K562 (cell line): ENCODE data around the gene SLC20A1. TPM values are rescaled to one million over a fixed set of nuclear protein-coding genes. Genes with fewer than 3 reads are reported as not detected.

Source experiments
- ATAC-seq: fragments of 200-7000 bp; cut with Tn5 transposase; 3 replicates; pipeline ENCODE4 v1.9.1; 2020; ENCODE audit warnings: moderate library complexity
- BruUV-seq: library from RNA; stranded (reverse); fragments of 400-500 nt; replicated peaks from 2 replicates; lab custom pipeline; 2021; lab: Mats Ljungman, UMichigan
- CTCF ChIA-PET: fragments of 300-600 bp; formaldehyde crosslinking; extraction: SDS; loops from one replicate; lab custom pipeline; 2021; ENCODE audit warnings: low intra/inter-chr PET ratio; lab: Yijun Ruan, JAX
- POLR2A ChIA-PET: fragments of 300-600, 350-650 bp; sonication (Branson Sonifier 250); formaldehyde crosslinking; extraction: SDS; loops from one replicate; lab custom pipeline; 2021; ENCODE audit warnings: antibody characterized with exemption, inconsistent platforms; lab: Yijun Ruan, JAX
- DNase-seq, 4 experiments: peaks; one replicate each; pipeline versions ENCODE4 v3.0.0 to v3.0.0-alpha.2; 2011 to 2018; ENCODE audit warnings: low spot score in 3 of 4, mixed read lengths in 3 of 4; ENCODE audit errors: extremely low read depth in 1 of 4
- FAIRE-seq: peaks from 2 replicates; lab custom pipeline; 2011; peaks lifted over from hg19 to GRCh38; lab: Jason Lieb, UNC
- H2AFZ ChIP-seq: 2 replicates; pipeline ENCODE4 v1.6.0; 2011; ENCODE audit warnings: low read depth, low read length, control low read depth, inconsistent platforms
- H3K27ac ChIP-seq: fragments of 200-600 bp; 3 replicates; pipeline ENCODE4 v1.8.0; 2011; ENCODE audit warnings: low read depth, mild to moderate bottlenecking, control low read depth, inconsistent platforms, low read length, moderate library complexity, mixed read lengths; ENCODE audit errors: extremely low read depth
- H3K27me3 ChIP-seq, 2 experiments: fragments of 300-600 bp in 1 of 2; 2 replicates in 1 of 2; 3 replicates in 1 of 2; pipeline versions ENCODE4 v1.6.0 to v1.8.0; 2011; ENCODE audit warnings: inconsistent platforms in 2 of 2, low read length in 2 of 2, mild to moderate bottlenecking in 1 of 2, mixed read lengths in 1 of 2, moderate library complexity in 1 of 2; ENCODE audit not compliant: control insufficient read depth in 2 of 2, insufficient read depth in 2 of 2
- H3K36me3 ChIP-seq: fragments of 300-600 bp; 3 replicates; pipeline ENCODE4 v1.8.0; 2011; ENCODE audit warnings: mild to moderate bottlenecking, low read length, inconsistent platforms; ENCODE audit not compliant: control insufficient read depth, insufficient read depth
- H3K4me1 ChIP-seq, 2 experiments: fragments of 200-600 bp in 1 of 2; replicated peaks in 1 of 2; 2 replicates in 1 of 2; 3 replicates in 1 of 2; pipeline versions ENCODE4 v1.5.1 to v1.8.0; 2011; ENCODE audit warnings: inconsistent platforms in 2 of 2, low read length in 2 of 2, mild to moderate bottlenecking in 1 of 2, mixed read lengths in 1 of 2, moderate library complexity in 1 of 2; ENCODE audit not compliant: control insufficient read depth in 2 of 2, insufficient read depth in 2 of 2
- H3K4me2 ChIP-seq: 2 replicates; pipeline ENCODE4 v1.6.1; 2011; ENCODE audit warnings: low read length, control low read depth, inconsistent platforms, mixed read lengths; ENCODE audit not compliant: insufficient read depth
- H3K4me3 ChIP-seq: fragments of 200-600 bp; sonication (generic), shearing (Covaris generic); 2 replicates; pipeline ENCODE4 v1.5.1; 2016; ENCODE audit warnings: control low read depth, inconsistent platforms
- H3K79me2 ChIP-seq: fragments of 200-600 bp; 3 replicates; pipeline ENCODE4 v1.8.0; 2011; ENCODE audit warnings: low read length, inconsistent platforms; ENCODE audit not compliant: control insufficient read depth, insufficient read depth
- H3K9ac ChIP-seq, 2 experiments: 2 replicates each; pipeline versions ENCODE4 v1.6.0 to v1.6.1; 2011; ENCODE audit warnings: low read depth in 2 of 2, low read length in 2 of 2, control low read depth in 1 of 2, inconsistent platforms in 1 of 2, mild to moderate bottlenecking in 1 of 2, mixed read lengths in 1 of 2; ENCODE audit not compliant: insufficient read depth in 1 of 2
- H3K9me1 ChIP-seq: one replicate; pipeline ENCODE4 v1.6.0; 2011; ENCODE audit warnings: inconsistent platforms, mild to moderate bottlenecking, low read length, moderate library complexity; ENCODE audit not compliant: control insufficient read depth, insufficient read depth
- H3K9me3 ChIP-seq: replicated peaks from 2 replicates; pipeline ENCODE4 v1.5.1; 2011; ENCODE audit warnings: low read depth, low read length, inconsistent platforms; ENCODE audit not compliant: control insufficient read depth, insufficient read depth
- H4K20me1 ChIP-seq: replicated peaks from 2 replicates; pipeline ENCODE4 v1.6.1; 2011; ENCODE audit warnings: low read length, inconsistent platforms, mixed read lengths; ENCODE audit not compliant: control insufficient read depth, insufficient read depth
- ARHGAP35 ChIP-seq: fragments of 450-650 bp; IDR thresholded peaks from 2 replicates; pipeline ENCODE4 v1.6.1; 2018; ENCODE audit not compliant: partially characterized antibody
- ARID1B ChIP-seq: fragments of 450-650 bp; IDR thresholded peaks from 2 replicates; pipeline ENCODE4 v1.6.1; 2016; ENCODE audit warnings: antibody characterized with exemption, mild to moderate bottlenecking, inconsistent platforms
- CSDE1 ChIP-seq, 2 experiments: fragments of 450-650 bp; IDR thresholded peaks; 2 replicates each; pipeline ENCODE4 v1.6.1; 2016; ENCODE audit warnings: mild to moderate bottlenecking in 1 of 2
- ELF4 ChIP-seq: fragments of 450-650 bp; formaldehyde crosslinking; IDR thresholded peaks from 2 replicates; pipeline ENCODE4 v1.4.0; 2022; ENCODE audit warnings: missing genetic modification characterization
- HNRNPH1 ChIP-seq: fragments of 200-400 bp; formaldehyde crosslinking; optimal IDR thresholded peaks from 2 replicates; pipeline ENCODE3; 2017; ENCODE audit warnings: low read depth, mild to moderate bottlenecking, low read length, moderate library complexity
- IFI16 ChIP-seq: fragments of 250-450 bp; sonication (Bioruptor Pico); IDR thresholded peaks from 2 replicates; pipeline ENCODE4 v2.1.2; 2022; ENCODE audit warnings: mild to moderate bottlenecking, inconsistent platforms
- MCM5 ChIP-seq: fragments of 450-650 bp; IDR thresholded peaks from 2 replicates; pipeline ENCODE4 v1.6.1; 2016; ENCODE audit warnings: low read depth
- NFIC ChIP-seq: fragments of 450-650 bp; IDR thresholded peaks from 2 replicates; pipeline ENCODE4 v1.6.1; 2017; ENCODE audit warnings: mild to moderate bottlenecking, inconsistent platforms
- NR2C2 ChIP-seq, 2 experiments: fragments of 200-800 bp in 1 of 2; sonication (Bioruptor generic) in 1 of 2; sonication (generic) in 1 of 2; formaldehyde crosslinking in 1 of 2; IDR thresholded peaks; 2 replicates each; pipeline versions ENCODE4 v1.6.1 to v1.8.0; 2016 to 2022; ENCODE audit warnings: mild to moderate bottlenecking in 1 of 2, missing compliant biosample characterization in 1 of 2, missing genetic modification characterization in 1 of 2, missing genetic modification reagents in 1 of 2
- PHF8 ChIP-seq: fragments of 200-600 bp; sonication (generic); IDR thresholded peaks from 2 replicates; pipeline ENCODE4 v1.6.1; 2012; ENCODE audit warnings: mixed run types, mild to moderate bottlenecking, inconsistent platforms, low read length, moderate library complexity, borderline replicate concordance
- RFX5 ChIP-seq: IDR thresholded peaks from 2 replicates; pipeline ENCODE4 v1.6.1; 2011; ENCODE audit warnings: low read depth, mild to moderate bottlenecking, improper control_type of control experiment, low read length
- SMAD2 ChIP-seq: fragments of 150-350 bp; IDR thresholded peaks from 2 replicates; pipeline ENCODE4 v1.6.1; 2014; ENCODE audit warnings: low read depth, mild to moderate bottlenecking, low read length
- TOE1 ChIP-seq, 2 experiments: fragments of 450-650 bp in 1 of 2; sonication (generic) in 1 of 2; formaldehyde crosslinking in 1 of 2; IDR thresholded peaks; 2 replicates each; pipeline versions ENCODE4 v1.7.1 to v1.8.0; 2016 to 2022; ENCODE audit warnings: borderline replicate concordance in 2 of 2, mild to moderate bottlenecking in 2 of 2, antibody characterized with exemption in 1 of 2, inconsistent platforms in 1 of 2, low read depth in 1 of 2, missing genetic modification reagents in 1 of 2, moderate library complexity in 1 of 2
- ZNF277 ChIP-seq: fragments of 250-450 bp; sonication (Bioruptor Pico); IDR thresholded peaks from 2 replicates; pipeline ENCODE4 v1.8.0; 2022; ENCODE audit warnings: inconsistent platforms, mild to moderate bottlenecking, moderate library complexity, borderline replicate concordance
- ZNF3 ChIP-seq: fragments of 250-450 bp; sonication (Bioruptor Pico); IDR thresholded peaks from 2 replicates; pipeline ENCODE4 v1.5.0; 2021; ENCODE audit warnings: mild to moderate bottlenecking, moderate library complexity
- ZNF311 ChIP-seq: fragments of 250-450 bp; sonication (Bioruptor Pico); IDR thresholded peaks from 2 replicates; pipeline ENCODE4 v1.4.0; 2020; ENCODE audit warnings: mild to moderate bottlenecking, moderate library complexity
- ZNF644 ChIP-seq: fragments of 200-800 bp; sonication (Bioruptor generic); IDR thresholded peaks from 2 replicates; pipeline ENCODE4 v1.6.1; 2016; ENCODE audit warnings: low read depth, missing genetic modification characterization, missing compliant biosample characterization
- WGBS: fragments of 100-300 bp; shearing (Covaris generic); methylation state at CpG from one replicate; pipeline ENCODE4 v1.1.6; 2016; ENCODE audit warnings: low coverage, mixed read lengths; ENCODE audit not compliant: insufficient coverage; ENCODE audit errors: missing lambda C conversion rate; 5-methylcytosine and 5-hydroxymethylcytosine counted together
- in situ Hi-C: fragments of 300-500 bp; cut with MboI; formaldehyde crosslinking; loops from 4 replicates; pipeline ENCODE4 v1.15.0; 2018; ENCODE audit warnings: inconsistent platforms, mixed read lengths
- intact Hi-C: fragments of 100-400 bp; cut with micrococcal nuclease; formaldehyde crosslinking; loops from 2 replicates; pipeline ENCODE4 v1.14.2; 2022
- polyA plus RNA-seq, 8 experiments: library from polyadenylated mRNA; depleted of rRNA in 4 of 8; stranded (reverse) in 5 of 8; unstranded in 3 of 8; fragments of >200 nt; fragmentation: Nextera tagmentation in 2 of 8; fragmentation: Illumina TruSeq in 1 of 8; extraction: Ambion mirVana in 2 of 8; extraction: Trizol in 1 of 8; gene quantifications; 2 replicates each; pipeline versions ENCODE4 v1.2.1 to v1.2.3, GENCODE V29; 2011 to 2014; ENCODE audit warnings: inconsistent platforms in 1 of 8, missing spikeins in 1 of 8
- total RNA-seq, 7 experiments: library from RNA; depleted of rRNA in 6 of 7; stranded (reverse); fragments of >200 nt in 6 of 7; fragmentation: Illumina TruSeq in 2 of 7; extraction: Trizol in 2 of 7; gene quantifications; 2 replicates each; pipeline versions ENCODE4 v1.2.1 to v1.2.3, GENCODE V29; 2011 to 2021; ENCODE audit warnings: low replicate concordance in 1 of 7
- TF ChIP-seq, protein P1 (sequence below), 2 experiments: IDR thresholded peaks in 1 of 2; conservative IDR thresholded peaks in 1 of 2; 2 replicates each; pipeline ENCODE4 v1.6.1; 2016; ENCODE audit warnings: low read depth in 2 of 2, mild to moderate bottlenecking in 1 of 2, missing compliant biosample characterization in 1 of 2, missing genetic modification characterization in 1 of 2, moderate library complexity in 1 of 2

SLC20A1 gene
- total and polyA plus RNA-seq, 9 of the 15 experiments (the other 6 are each of a cell fraction or from before 2014, with no cell fraction given): 53.8 to 150 (median 74.7) TPM

- no peak overlapping the region for H3K4me3 ChIP-seq
- H3K27me3 ChIP-seq: no peaks in the 10 kb centered on the region
- H3K27ac ChIP-seq: no peak overlapping the region
- no peaks in the 10 kb centered on the region for H3K9me1 ChIP-seq
- DNase-seq: no peak
- H4K20me1 ChIP-seq: no peaks in the 10 kb centered on the region
- TF ChIP-seq IFI16 (CRISPR knock-in tag): no peak
- TF ChIP-seq NFIC: no peak
- TF ChIP-seq TOE1 (IDR thresholded peaks at IDR 0.05; ENCODE audit: borderline replicate concordance): no peak
- no peak for TF ChIP-seq TOE1 (CRISPR knock-in tag; IDR thresholded peaks at IDR 0.05; ENCODE audit: borderline replicate concordance, low read depth)
- TF ChIP-seq PHF8: no peak
- TF ChIP-seq ARHGAP35: no peak
- no peak for TF ChIP-seq HNRNPH1
- no peak for TF ChIP-seq ELF4 (CRISPR knock-in tag)
- no peak for TF ChIP-seq ZNF3 (CRISPR knock-in tag)
- TF ChIP-seq MCM5: no peak
- no peak for TF ChIP-seq ZNF311 (CRISPR knock-in tag)
- TF ChIP-seq ARID1B: no peak
- TF ChIP-seq ZNF644 (tag): no peak
- no peak for TF ChIP-seq NR2C2 (CRISPR knock-in tag; IDR thresholded peaks at IDR 0.05)
- no peak for TF ChIP-seq NR2C2 (tag; IDR thresholded peaks at IDR 0.05)
- TF ChIP-seq ZNF277 (CRISPR knock-in tag): no peak
- TF ChIP-seq RFX5: no peak
- TF ChIP-seq CSDE1 (IDR thresholded peaks at IDR 0.05): no peak
- TF ChIP-seq, protein P1, sequence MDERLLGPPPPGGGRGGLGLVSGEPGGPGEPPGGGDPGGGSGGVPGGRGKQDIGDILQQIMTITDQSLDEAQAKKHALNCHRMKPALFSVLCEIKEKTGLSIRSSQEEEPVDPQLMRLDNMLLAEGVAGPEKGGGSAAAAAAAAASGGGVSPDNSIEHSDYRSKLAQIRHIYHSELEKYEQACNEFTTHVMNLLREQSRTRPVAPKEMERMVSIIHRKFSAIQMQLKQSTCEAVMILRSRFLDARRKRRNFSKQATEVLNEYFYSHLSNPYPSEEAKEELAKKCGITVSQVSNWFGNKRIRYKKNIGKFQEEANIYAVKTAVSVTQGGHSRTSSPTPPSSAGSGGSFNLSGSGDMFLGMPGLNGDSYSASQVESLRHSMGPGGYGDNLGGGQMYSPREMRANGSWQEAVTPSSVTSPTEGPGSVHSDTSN (CRISPR knock-in tag; IDR thresholded peaks at IDR 0.05; ENCODE audit: low read depth): no peak
- TF ChIP-seq, protein P1 (tag; conservative IDR thresholded peaks at IDR 0.05; ENCODE audit: low read depth): no peak
- no peak for TF ChIP-seq SMAD2
- peaks cover 15 to 40% of the 10 kb centered on the region in 2 experiments for H3K4me1 ChIP-seq
- no peaks in the 10 kb centered on the region for H3K36me3 ChIP-seq
- ATAC-seq: no peak
- POLR2A ChIA-PET: interaction anchor here (0.7 to 7.5 kb wide), 3 partner anchors 9 to 75 kb away, joined by 3 to 84 read pairs (median 3); partner anchors contain the start of gene SLC20A1
- peak overlapping the region; percentile 48 for H2AFZ ChIP-seq
- no peaks in the 10 kb centered on the region for H3K79me2 ChIP-seq
- in situ Hi-C loops: no loop called here
- no TSS peak for BruUV-seq
- intact Hi-C loops: loop anchor here (2.0 kb wide), 1 partner anchor 37 kb away; no protein-coding TSS in a partner anchor
- peak overlapping the region in 1 of 2 experiments; percentile 29; a peak in 1 of 4 replicates for H3K9ac ChIP-seq
- CTCF ChIA-PET: no interaction called here
- H3K9me3 ChIP-seq: no peaks in the 10 kb centered on the region
- no peak for FAIRE-seq
- 42% methylated on average over 4 of the region's 4 CpGs for WGBS
- no peak overlapping the region for H3K4me2 ChIP-seq
These were observed 15.5 kb upstream of the SLC20A1 start for GRCh38 chr2:112630268-112630667.
